Fibroblast of lung (primary cell): ENCODE results near the gene GRWD1. TPM values are rescaled to one million over a fixed set of nuclear protein-coding genes. Genes with fewer than 3 reads are reported as not detected.

Source experiments
- DNase-seq, 2 donors: peaks; one replicate each; pipeline versions ENCODE4 v3.0.0 to v3.0.0-alpha.2; 2010; ENCODE audit warnings: low read depth in 2 of 2
- H2AFZ ChIP-seq: 2 replicates; pipeline ENCODE4 v1.5.1; 2012; ENCODE audit warnings: low read length, control low read depth, inconsistent platforms
- H3K27ac ChIP-seq: 2 replicates; pipeline ENCODE4 v1.5.1; 2011; ENCODE audit warnings: low read length, control low read depth; ENCODE audit not compliant: insufficient read depth
- H3K27me3 ChIP-seq: 2 replicates; pipeline ENCODE4 v1.5.1; 2011; ENCODE audit warnings: mild to moderate bottlenecking, low read length; ENCODE audit not compliant: control insufficient read depth, insufficient read depth
- H3K36me3 ChIP-seq: 2 replicates; pipeline ENCODE4 v1.5.1; 2011; ENCODE audit warnings: low read length; ENCODE audit not compliant: control insufficient read depth, insufficient read depth
- H3K4me1 ChIP-seq: 2 replicates; pipeline ENCODE4 v1.5.1; 2011; ENCODE audit warnings: low read length; ENCODE audit not compliant: control insufficient read depth, insufficient read depth; ENCODE audit errors: extremely low read depth
- H3K4me2 ChIP-seq: 2 replicates; pipeline ENCODE4 v1.5.1; 2011; ENCODE audit warnings: low read length, control low read depth; ENCODE audit not compliant: insufficient read depth; ENCODE audit errors: extremely low read depth
- H3K4me3 ChIP-seq, 4 experiments: fragments of 200-600 bp in 1 of 4; sonication (generic) in 1 of 4; replicated peaks in 1 of 4; 2 replicates each; pipeline ENCODE4 v1.5.1; 2011 to 2016; ENCODE audit warnings: low read length in 4 of 4, low read depth in 3 of 4, mild to moderate bottlenecking in 3 of 4, control low read depth in 2 of 4, inconsistent platforms in 1 of 4, mixed read lengths in 1 of 4; ENCODE audit not compliant: insufficient read depth in 1 of 4; ENCODE audit errors: control extremely low read depth in 1 of 4
- H3K79me2 ChIP-seq: 2 replicates; pipeline ENCODE4 v1.5.1; 2012; ENCODE audit warnings: mild to moderate bottlenecking, low read length, inconsistent platforms; ENCODE audit not compliant: control insufficient read depth, insufficient read depth
- H3K9ac ChIP-seq: 2 replicates; pipeline ENCODE4 v1.5.1; 2011; ENCODE audit warnings: mild to moderate bottlenecking, low read length, control low read depth; ENCODE audit not compliant: insufficient read depth
- H3K9me3 ChIP-seq: 2 replicates; pipeline ENCODE4 v1.5.1; 2012; ENCODE audit warnings: low read depth, low read length; ENCODE audit not compliant: control insufficient read depth, insufficient read depth
- H4K20me1 ChIP-seq: 2 replicates; pipeline ENCODE4 v1.5.1; 2011; ENCODE audit warnings: low read length; ENCODE audit not compliant: control insufficient read depth, insufficient read depth; ENCODE audit errors: extremely low read depth
- EZH2 ChIP-seq: IDR thresholded peaks from 2 replicates; pipeline ENCODE4 v1.5.1; 2012; ENCODE audit warnings: low read length, control low read depth, mild to moderate bottlenecking; ENCODE audit errors: missing control alignments
- polyA plus RNA-seq, 2 donors: library from polyadenylated mRNA; depleted of rRNA in 1 of 2; stranded (reverse) in 1 of 2; unstranded in 1 of 2; fragments of >200 nt; gene quantifications; 2 replicates each; pipeline ENCODE4 v1.2.1, GENCODE V29; 2011 to 2012; ENCODE audit warnings: missing spikeins in 1 of 2
- total RNA-seq: library from RNA; depleted of rRNA; stranded (reverse); fragments of >200 nt; gene quantifications from 2 replicates; pipeline ENCODE4 v1.2.1, GENCODE V29; 2014
- TF ChIP-seq, protein P1 (sequence below), 2 donors: IDR thresholded peaks in 1 of 2; conservative IDR thresholded peaks in 1 of 2; 1 replicate in 1 of 2; 2 replicates in 1 of 2; pipeline ENCODE4 v1.5.1; 2011 to 2012; ENCODE audit warnings: low read length in 2 of 2, control low read depth in 1 of 2, inconsistent platforms in 1 of 2, low read depth in 1 of 2, mild to moderate bottlenecking in 1 of 2

Gene GRWD1
- total and polyA plus RNA-seq, 2 donors (not counting 1 experiment from before 2014, with no cell fraction given): 9.1 to 14.7 TPM

DNA sequence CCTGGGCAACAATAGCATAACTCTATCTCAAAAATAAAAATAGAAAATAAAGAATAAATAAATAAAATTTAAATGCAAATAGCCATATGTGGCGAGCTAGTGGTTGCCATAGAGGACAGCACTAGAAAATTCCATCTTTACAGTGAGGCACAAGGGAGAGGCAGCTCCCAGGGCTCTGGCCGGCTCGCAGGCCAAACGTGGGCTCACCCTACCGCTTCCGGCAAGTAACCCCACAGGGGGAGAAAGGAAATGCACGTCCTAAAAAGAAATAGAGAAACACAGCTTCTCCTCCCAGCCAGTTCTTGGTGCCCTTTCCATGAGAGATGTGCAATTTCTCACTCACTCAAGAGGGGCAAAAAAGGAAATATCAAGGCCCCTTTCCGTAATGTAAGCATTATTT lies 12.4 kb upstream of the GRWD1 start:
- H3K9me3 ChIP-seq: no peaks in the 10 kb centered on the region
- DNase-seq: no peak
- H2AFZ ChIP-seq: no peak overlapping the region
- H3K4me2 ChIP-seq: no peak overlapping the region
- no peak overlapping the region for H3K4me3 ChIP-seq
- no peak overlapping the region for H3K9ac ChIP-seq
- no peaks in the 10 kb centered on the region for H3K4me1 ChIP-seq
- H3K27ac ChIP-seq: no peak overlapping the region
- no peaks in the 10 kb centered on the region for H3K36me3 ChIP-seq
- H3K27me3 ChIP-seq: no peaks in the 10 kb centered on the region
- H4K20me1 ChIP-seq: no peaks in the 10 kb centered on the region
- no peak for TF ChIP-seq EZH2
- TF ChIP-seq, protein P1, sequence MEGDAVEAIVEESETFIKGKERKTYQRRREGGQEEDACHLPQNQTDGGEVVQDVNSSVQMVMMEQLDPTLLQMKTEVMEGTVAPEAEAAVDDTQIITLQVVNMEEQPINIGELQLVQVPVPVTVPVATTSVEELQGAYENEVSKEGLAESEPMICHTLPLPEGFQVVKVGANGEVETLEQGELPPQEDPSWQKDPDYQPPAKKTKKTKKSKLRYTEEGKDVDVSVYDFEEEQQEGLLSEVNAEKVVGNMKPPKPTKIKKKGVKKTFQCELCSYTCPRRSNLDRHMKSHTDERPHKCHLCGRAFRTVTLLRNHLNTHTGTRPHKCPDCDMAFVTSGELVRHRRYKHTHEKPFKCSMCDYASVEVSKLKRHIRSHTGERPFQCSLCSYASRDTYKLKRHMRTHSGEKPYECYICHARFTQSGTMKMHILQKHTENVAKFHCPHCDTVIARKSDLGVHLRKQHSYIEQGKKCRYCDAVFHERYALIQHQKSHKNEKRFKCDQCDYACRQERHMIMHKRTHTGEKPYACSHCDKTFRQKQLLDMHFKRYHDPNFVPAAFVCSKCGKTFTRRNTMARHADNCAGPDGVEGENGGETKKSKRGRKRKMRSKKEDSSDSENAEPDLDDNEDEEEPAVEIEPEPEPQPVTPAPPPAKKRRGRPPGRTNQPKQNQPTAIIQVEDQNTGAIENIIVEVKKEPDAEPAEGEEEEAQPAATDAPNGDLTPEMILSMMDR (conservative IDR thresholded peaks at IDR 0.05 in 1 of 2, IDR thresholded peaks at IDR 0.05 in 1 of 2; ENCODE audit: low read depth in 1 of 2, low read length in 2 of 2): no peak
- no peaks in the 10 kb centered on the region for H3K79me2 ChIP-seq

GRCh38 chr19:48436586-48436985 lies 9.2 kb upstream of the GRWD1 start:
- H3K9me3 ChIP-seq: no peaks in the 10 kb centered on the region
- no peaks in the 10 kb centered on the region for H3K36me3 ChIP-seq
- no peaks in the 10 kb centered on the region for H3K4me1 ChIP-seq
- no peak for DNase-seq
- H3K4me3 ChIP-seq: no peak overlapping the region
- TF ChIP-seq, protein P1 (conservative IDR thresholded peaks at IDR 0.05 in 1 of 2, IDR thresholded peaks at IDR 0.05 in 1 of 2; ENCODE audit: low read depth in 1 of 2, low read length in 2 of 2): no peak
- TF ChIP-seq EZH2: no peak
- H4K20me1 ChIP-seq: no peaks in the 10 kb centered on the region
- no peak overlapping the region for H3K4me2 ChIP-seq
- H3K79me2 ChIP-seq: no peaks in the 10 kb centered on the region
- H3K9ac ChIP-seq: no peak overlapping the region
- peaks cover 3% of the 10 kb centered on the region for H3K27me3 ChIP-seq
- no peak overlapping the region for H3K27ac ChIP-seq
- no peak overlapping the region for H2AFZ ChIP-seq

DNA sequence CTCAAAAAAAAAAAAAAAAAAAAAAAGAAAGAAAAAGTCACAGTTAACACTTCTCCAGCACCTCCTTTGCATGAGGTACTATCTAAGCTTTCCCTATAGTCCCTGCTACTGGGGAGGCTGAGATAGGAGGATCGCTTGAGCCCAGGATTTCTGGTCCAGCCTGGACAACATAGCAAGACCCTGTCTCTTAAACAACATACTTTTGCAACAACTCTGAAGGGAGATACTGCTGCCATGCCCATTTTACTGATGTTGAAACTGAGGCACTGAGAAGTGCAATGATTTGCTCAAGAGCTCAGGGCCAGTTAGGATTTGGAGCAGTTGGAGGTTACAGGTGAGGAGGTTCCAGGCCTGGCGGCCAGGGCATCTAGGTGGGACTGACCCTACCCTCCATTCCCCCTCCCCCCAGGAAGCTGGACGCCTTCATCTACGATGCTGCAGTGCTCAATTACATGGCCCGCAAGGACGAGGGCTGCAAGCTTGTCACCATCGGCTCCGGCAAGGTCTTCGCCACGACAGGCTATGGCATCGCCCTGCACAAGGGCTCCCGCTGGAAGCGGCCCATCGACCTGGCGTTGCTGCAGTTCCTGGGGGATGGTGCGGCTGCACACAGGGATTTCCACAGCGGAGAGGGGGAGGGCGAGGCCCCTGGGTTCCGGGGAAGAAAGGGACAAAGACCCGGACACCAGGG lies 4.3 kb upstream of the GRWD1 start:
- H3K79me2 ChIP-seq: peaks cover 6% of the 10 kb centered on the region
- no peak for DNase-seq
- H3K27ac ChIP-seq: no peak overlapping the region
- no peak overlapping the region for H3K9ac ChIP-seq
- H2AFZ ChIP-seq: no peak overlapping the region
- TF ChIP-seq, protein P1 (conservative IDR thresholded peaks at IDR 0.05 in 1 of 2, IDR thresholded peaks at IDR 0.05 in 1 of 2; ENCODE audit: low read depth in 1 of 2, low read length in 2 of 2): no peak
- TF ChIP-seq EZH2: no peak
- no peaks in the 10 kb centered on the region for H3K36me3 ChIP-seq
- no peak overlapping the region for H3K4me3 ChIP-seq
- no peaks in the 10 kb centered on the region for H3K9me3 ChIP-seq
- H3K4me2 ChIP-seq: no peak overlapping the region
- H4K20me1 ChIP-seq: no peaks in the 10 kb centered on the region
- peaks cover 11% of the 10 kb centered on the region for H3K27me3 ChIP-seq
- peaks cover 5% of the 10 kb centered on the region for H3K4me1 ChIP-seq
